ENCODE measurements around the gene FKBP8.

DNA sequence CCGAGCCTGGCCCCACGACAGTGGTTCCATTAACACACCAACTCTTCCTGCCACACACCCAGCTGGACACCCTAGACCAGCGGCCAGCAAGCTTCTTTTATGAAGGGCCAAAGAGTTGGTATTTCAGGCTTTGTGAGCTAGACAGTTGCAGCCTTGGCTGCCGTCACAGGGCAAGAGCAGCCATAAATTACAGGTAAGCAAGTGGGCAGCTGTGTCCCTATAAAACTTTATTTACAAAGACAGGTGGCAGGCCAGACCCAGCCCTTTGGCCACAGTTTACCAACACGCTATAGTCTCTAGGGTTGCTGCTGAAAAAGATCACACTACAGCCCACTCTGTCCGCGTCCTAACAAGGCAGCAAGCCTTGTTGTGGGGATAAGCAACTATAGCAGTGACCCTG lies 34.8 kb downstream of the FKBP8 start:
- TF ChIP-seq, protein P1, sequence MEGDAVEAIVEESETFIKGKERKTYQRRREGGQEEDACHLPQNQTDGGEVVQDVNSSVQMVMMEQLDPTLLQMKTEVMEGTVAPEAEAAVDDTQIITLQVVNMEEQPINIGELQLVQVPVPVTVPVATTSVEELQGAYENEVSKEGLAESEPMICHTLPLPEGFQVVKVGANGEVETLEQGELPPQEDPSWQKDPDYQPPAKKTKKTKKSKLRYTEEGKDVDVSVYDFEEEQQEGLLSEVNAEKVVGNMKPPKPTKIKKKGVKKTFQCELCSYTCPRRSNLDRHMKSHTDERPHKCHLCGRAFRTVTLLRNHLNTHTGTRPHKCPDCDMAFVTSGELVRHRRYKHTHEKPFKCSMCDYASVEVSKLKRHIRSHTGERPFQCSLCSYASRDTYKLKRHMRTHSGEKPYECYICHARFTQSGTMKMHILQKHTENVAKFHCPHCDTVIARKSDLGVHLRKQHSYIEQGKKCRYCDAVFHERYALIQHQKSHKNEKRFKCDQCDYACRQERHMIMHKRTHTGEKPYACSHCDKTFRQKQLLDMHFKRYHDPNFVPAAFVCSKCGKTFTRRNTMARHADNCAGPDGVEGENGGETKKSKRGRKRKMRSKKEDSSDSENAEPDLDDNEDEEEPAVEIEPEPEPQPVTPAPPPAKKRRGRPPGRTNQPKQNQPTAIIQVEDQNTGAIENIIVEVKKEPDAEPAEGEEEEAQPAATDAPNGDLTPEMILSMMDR (IDR thresholded peaks at IDR 0.05; ENCODE audit: poor library complexity, severe bottlenecking) = no peak
- TF ChIP-seq TAF1 (IDR thresholded peaks at IDR 0.05; ENCODE audit: low read depth) (no peak), EZH2 (IDR thresholded peaks at IDR 0.05; ENCODE audit: borderline replicate concordance, insufficient read depth, low read length, poor library complexity, severe bottlenecking) (no peak), MXI1 (conservative IDR thresholded peaks at IDR 0.05; ENCODE audit: poor library complexity, severe bottlenecking) (no peak), RAD21 (conservative IDR thresholded peaks at IDR 0.05) (no peak), POLR2AphosphoS5 (IDR thresholded peaks at IDR 0.05) (no peak)

Measured in neural cell (in vitro differentiated cells).